H1 (cell line): Measurements from ENCODE around the gene ARHGEF6. TPM values are rescaled to one million over a fixed set of nuclear protein-coding genes. Genes with fewer than 3 reads are reported as not detected.

Experiments used
- BACH1 ChIP-seq: IDR thresholded peaks from 2 replicates; pipeline ENCODE4 v1.6.1; 2012; ENCODE audit warnings: low read length, improper control_type of control experiment
- EGR1 ChIP-seq: IDR thresholded peaks from 2 replicates; pipeline ENCODE4 v1.6.1; 2011; ENCODE audit warnings: low read depth, low read length, borderline replicate concordance
- polyA plus RNA-seq, 7 experiments: library from polyadenylated mRNA; depleted of rRNA in 3 of 7; stranded (reverse) in 5 of 7; unstranded in 2 of 7; fragments of >200 nt in 5 of 7; fragments of 200-250 nt in 2 of 7; gene quantifications; 1 replicate in 5 of 7; 2 replicates in 1 of 7; 4 replicates in 1 of 7; pipeline versions ENCODE4 v1.2.1 to v1.2.3, GENCODE V29; 2011 to 2013; ENCODE audit warnings: missing spikeins in 2 of 7, mixed read lengths in 2 of 7
- total RNA-seq: library from RNA; stranded (reverse); fragmentation: NEBNext Ultra II Directional; extraction: Animal tissue kit (Norgen Biotek cat#: 25700); gene quantifications from 2 replicates; pipeline ENCODE4 v1.2.1, GENCODE V29; 2021

Gene ARHGEF6
- total and polyA plus RNA-seq, 2 of the 8 experiments (the other 6 are each of a cell fraction or from before 2014, with no cell fraction given): 3.6 to 3.7 TPM

GRCh38 chrX:136823175-136823574, 42.4 kb upstream of the ARHGEF6 start (continued):
- no peak for TF ChIP-seq EGR1
- TF ChIP-seq BACH1: no peak
- TF ChIP-seq, all 59 proteins: peak for 0
